Activated CD8-positive, alpha-beta memory T cell treated with anti-CD3 and anti-CD28 coated beads, Interleukin-2, amount 10 ng/mL, durations not matched to agents 7 days and 5 days (primary cell): ENCODE measurements around the gene DAZAP1. TPM values are rescaled to one million over a fixed set of nuclear protein-coding genes. Genes with fewer than 3 reads are reported as not detected.
"Not testable (repeated sequence)": the region's sequence is repeated elsewhere in the genome, so short reads cannot be mapped to it uniquely, and the experiment has no call there.

Source experiments
- ATAC-seq: fragments of 150-1000 bp; cut with Tn5 transposase; one replicate; pipeline ENCODE4 v1.10.0; 2021; ENCODE audit warnings: moderate library complexity
- CTCF ChIA-PET: fragments of 350-600 bp; sonication (Branson Sonifier 250); formaldehyde crosslinking; loops from one replicate; lab custom pipeline; 2021; ENCODE audit warnings: antibody characterized with exemption; lab: Charles Lee
- DNase-seq: peaks from one replicate; pipeline ENCODE4 v3.0.0-alpha.2; 2020
- H3K27ac Mint-ChIP-seq: one replicate; pipeline ENCODE4 v1.8.0; 2021; ENCODE audit warnings: mild to moderate bottlenecking, mixed read lengths
- H3K27me3 Mint-ChIP-seq: one replicate; pipeline ENCODE4 v1.8.0; 2021; ENCODE audit warnings: mixed read lengths
- H3K36me3 Mint-ChIP-seq: one replicate; pipeline ENCODE4 v1.8.0; 2021; ENCODE audit warnings: mild to moderate bottlenecking, mixed read lengths
- H3K4me1 Mint-ChIP-seq: one replicate; pipeline ENCODE4 v1.8.0; 2021; ENCODE audit warnings: mixed read lengths
- H3K4me3 Mint-ChIP-seq: one replicate; pipeline ENCODE4 v1.8.0; 2021; ENCODE audit warnings: mild to moderate bottlenecking, moderate library complexity, mixed read lengths
- H3K9me3 Mint-ChIP-seq: one replicate; pipeline ENCODE4 v1.8.0; 2022; ENCODE audit warnings: low read depth, mixed read lengths
- total RNA-seq, 2 experiments: library from RNA; stranded (reverse); gene quantifications; one replicate each; pipeline ENCODE4 v1.2.3, GENCODE V29; 2021

DAZAP1 gene
- total RNA-seq, 2 experiments from 2014 or later = 275 to 283 TPM

- H3K36me3 Mint-ChIP-seq = peaks cover 12% of the 10 kb centered on the region
- no peaks in the 10 kb centered on the region for H3K9me3 Mint-ChIP-seq
- peaks cover 5% of the 10 kb centered on the region for H3K4me1 Mint-ChIP-seq
- H3K27ac Mint-ChIP-seq = no peak overlapping the region
- ATAC-seq = no peak
- no peaks in the 10 kb centered on the region for H3K27me3 Mint-ChIP-seq
- DNase-seq = no peak
- CTCF ChIA-PET = no interaction called here
- no peak overlapping the region for H3K4me3 Mint-ChIP-seq
These were observed 26.0 kb downstream of the DAZAP1 start for GRCh38 chr19:1433119-1434039.

- no peaks in the 10 kb centered on the region for H3K9me3 Mint-ChIP-seq
These were observed 26.6 kb downstream of the DAZAP1 start for GRCh38 chr19:1434040-1434366.

DNA sequence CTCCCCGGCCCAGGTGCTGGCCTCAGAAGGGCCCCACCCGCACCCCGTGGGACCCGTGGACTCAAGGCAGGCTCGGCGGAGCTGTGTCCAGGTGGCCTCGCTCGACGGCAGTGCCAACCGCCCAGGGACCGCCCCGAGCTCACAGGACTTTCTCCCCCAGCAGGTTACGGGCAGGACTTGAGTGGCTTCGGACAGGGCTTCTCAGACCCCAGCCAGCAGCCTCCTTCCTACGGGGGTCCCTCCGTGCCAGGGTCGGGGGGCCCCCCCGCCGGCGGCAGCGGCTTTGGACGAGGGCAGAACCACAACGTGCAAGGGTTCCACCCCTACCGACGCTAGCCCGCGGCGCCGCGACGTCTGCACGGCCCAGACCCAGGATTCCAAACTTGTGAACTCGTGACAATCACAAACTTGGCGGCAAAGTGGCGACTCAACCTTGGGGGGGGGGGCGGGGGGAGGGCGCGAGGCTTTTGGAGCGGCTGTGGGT, 27.2 kb downstream of the DAZAP1 start:
- DNase-seq (no peak), ATAC-seq (no peak)
- Mint-ChIP-seq H3K27me3 (no peaks in the 10 kb centered on the region), H3K36me3 (peaks cover 18% of the 10 kb centered on the region), H3K4me1 (peaks cover 8% of the 10 kb centered on the region), H3K4me3 (no peak overlapping the region), H3K27ac (no peak overlapping the region), H3K9me3 (no peaks in the 10 kb centered on the region)
- CTCF ChIA-PET = interaction anchor here (0.6 kb wide), 1 partner anchor 246 kb away, joined by 3 read pairs; no protein-coding TSS in a partner anchor

More at GRCh38 chr19:1434040-1434366, 26.6 kb downstream of the DAZAP1 start:
- Mint-ChIP-seq H3K4me3 (no peak overlapping the region), H3K36me3 (peaks cover 14% of the 10 kb centered on the region), H3K27me3 (no peaks in the 10 kb centered on the region), H3K27ac (no peak overlapping the region), H3K4me1 (peaks cover 5% of the 10 kb centered on the region)
- CTCF ChIA-PET = no interaction called here
- DNase-seq (no peak), ATAC-seq (no peak)

DNA sequence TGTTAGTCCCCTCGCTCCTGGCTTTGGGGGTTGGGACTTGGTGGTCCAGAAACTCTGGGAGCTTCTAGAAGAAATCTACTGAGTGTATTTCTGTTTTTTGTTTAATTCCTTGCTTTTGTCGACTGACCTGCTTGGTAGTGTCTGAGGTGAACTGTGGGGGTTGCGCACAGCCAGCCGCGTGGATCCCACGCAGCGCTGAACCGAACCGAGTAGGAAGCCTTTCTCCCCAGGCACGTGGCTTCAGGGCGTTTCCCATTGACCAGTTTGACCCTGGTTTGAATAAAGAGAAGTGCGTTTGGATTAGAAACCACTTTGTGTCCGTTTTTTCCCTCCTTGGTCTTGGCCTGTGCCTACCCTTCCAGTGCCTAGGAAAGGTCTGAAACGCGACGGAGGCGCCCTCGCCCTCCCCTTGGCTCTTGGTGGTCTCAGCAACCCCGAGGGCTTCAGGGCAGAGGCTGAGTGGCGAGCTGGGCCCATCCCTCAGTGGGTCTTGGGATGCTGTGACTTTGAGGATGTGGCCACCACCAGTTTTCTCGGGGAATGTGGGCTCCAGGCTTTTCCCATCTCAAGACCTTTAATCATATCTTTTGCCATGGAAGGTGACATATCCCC, 28.1 kb downstream of the DAZAP1 start:
- Mint-ChIP-seq H3K27ac (no peak overlapping the region), H3K4me3 (no peak overlapping the region), H3K9me3 (no peaks in the 10 kb centered on the region), H3K27me3 (no peaks in the 10 kb centered on the region), H3K4me1 (peaks cover 17% of the 10 kb centered on the region), H3K36me3 (peaks cover 26% of the 10 kb centered on the region)
- CTCF ChIA-PET = interaction anchor here (1.4 kb wide), 1 partner anchor 10 kb away, joined by 6 read pairs; no protein-coding TSS in a partner anchor
- ATAC-seq (no peak), DNase-seq (no peak)

GRCh38 chr19:1437609-1438008, 30.2 kb downstream of the DAZAP1 start:
- DNase-seq (no peak), ATAC-seq (no peak)
- peaks cover 27% of the 10 kb centered on the region for H3K4me1 Mint-ChIP-seq
- CTCF ChIA-PET = interaction anchor here (0.8 to 1.2 kb wide), 4 partner anchors 25 to 160 kb away, joined by 3 to 4 read pairs (median 3); partner anchors contain the start of gene NDUFS7
- no peak overlapping the region for H3K4me3 Mint-ChIP-seq
- H3K9me3 Mint-ChIP-seq = no peaks in the 10 kb centered on the region
- H3K27me3 Mint-ChIP-seq = no peaks in the 10 kb centered on the region
- H3K36me3 Mint-ChIP-seq = peaks cover 44% of the 10 kb centered on the region
- H3K27ac Mint-ChIP-seq = peak overlapping the region; percentile 99

GRCh38 chr19:1438035-1438932, 30.9 kb downstream of the DAZAP1 start, which contains the start of gene RPS15:
TSS of gene RPS15 (plus strand) at chr19:1438396. CDS start at chr19:1438426, 30 bp downstream.
- Mint-ChIP-seq H3K36me3 (peaks cover 45% of the 10 kb centered on the region), H3K27me3 (no peaks in the 10 kb centered on the region), H3K4me3 (peak within 1 kb of the TSS; percentile 95), H3K27ac (peak within 1 kb of the TSS; percentile 99), H3K9me3 (no peaks in the 10 kb centered on the region), H3K4me1 (peaks cover 29% of the 10 kb centered on the region)
- peak; percentile 96 for DNase-seq
- CTCF ChIA-PET = interaction anchor here (0.8 to 1.2 kb wide), 4 partner anchors 12 to 161 kb away, joined by 3 to 4 read pairs (median 3); partner anchors contain the start of gene APC2
- peak; percentile 85 for ATAC-seq

GRCh38 chr19:1438933-1439354, 31.6 kb downstream of the DAZAP1 start:
- ATAC-seq (peak; percentile 10), DNase-seq (no peak)
- Mint-ChIP-seq H3K27ac (peak overlapping the region; percentile 99), H3K36me3 (peaks cover 45% of the 10 kb centered on the region), H3K9me3 (no peaks in the 10 kb centered on the region), H3K4me1 (peaks cover 30% of the 10 kb centered on the region), H3K4me3 (peak overlapping the region; percentile 95), H3K27me3 (no peaks in the 10 kb centered on the region)
- CTCF ChIA-PET = interaction anchor here (1.2 kb wide), 1 partner anchor 11 kb away, joined by 3 read pairs; the partner anchor contains the start of gene APC2

- H3K4me3 Mint-ChIP-seq = peak overlapping the region; percentile 95
- H3K9me3 Mint-ChIP-seq, ATAC-seq, H3K27me3 Mint-ChIP-seq: not testable (repeated sequence)
- CTCF ChIA-PET = interaction anchor here (1.2 to 1.9 kb wide), 2 partner anchors 11 to 160 kb away, joined by 3 to 6 read pairs; partner anchors contain the start of gene APC2
- peak overlapping the region; percentile 99 for H3K27ac Mint-ChIP-seq
- DNase-seq = peak; percentile 51
- H3K36me3 Mint-ChIP-seq = peaks cover 45% of the 10 kb centered on the region
- H3K4me1 Mint-ChIP-seq = peaks cover 36% of the 10 kb centered on the region
These were observed 32.4 kb downstream of the DAZAP1 start for GRCh38 chr19:1439525-1440417.

GRCh38 chr19:1440418-1440801, 33.0 kb downstream of the DAZAP1 start:
- CTCF ChIA-PET = interaction anchor here (1.9 kb wide), 1 partner anchor 160 kb away, joined by 6 read pairs; no protein-coding TSS in a partner anchor
- H3K9me3 Mint-ChIP-seq = no peaks in the 10 kb centered on the region
- H3K36me3 Mint-ChIP-seq = peaks cover 42% of the 10 kb centered on the region
- H3K27me3 Mint-ChIP-seq = peaks cover 2% of the 10 kb centered on the region
- no peak for DNase-seq
- peaks cover 41% of the 10 kb centered on the region for H3K4me1 Mint-ChIP-seq
- ATAC-seq = no peak
- H3K27ac Mint-ChIP-seq = peak overlapping the region; percentile 23
- peak overlapping the region; percentile 95 for H3K4me3 Mint-ChIP-seq

GRCh38 chr19:1441022-1441426, 33.6 kb downstream of the DAZAP1 start:
- Mint-ChIP-seq H3K36me3 (peaks cover 40% of the 10 kb centered on the region), H3K9me3 (no peaks in the 10 kb centered on the region), H3K27me3 (peaks cover 3% of the 10 kb centered on the region), H3K4me1 (peaks cover 42% of the 10 kb centered on the region), H3K4me3 (peak overlapping the region; percentile 95), H3K27ac (no peak overlapping the region)
- ATAC-seq (no peak), DNase-seq (no peak)
- CTCF ChIA-PET = interaction anchor here (1.9 kb wide), 1 partner anchor 161 kb away, joined by 6 read pairs; no protein-coding TSS in a partner anchor

DNA sequence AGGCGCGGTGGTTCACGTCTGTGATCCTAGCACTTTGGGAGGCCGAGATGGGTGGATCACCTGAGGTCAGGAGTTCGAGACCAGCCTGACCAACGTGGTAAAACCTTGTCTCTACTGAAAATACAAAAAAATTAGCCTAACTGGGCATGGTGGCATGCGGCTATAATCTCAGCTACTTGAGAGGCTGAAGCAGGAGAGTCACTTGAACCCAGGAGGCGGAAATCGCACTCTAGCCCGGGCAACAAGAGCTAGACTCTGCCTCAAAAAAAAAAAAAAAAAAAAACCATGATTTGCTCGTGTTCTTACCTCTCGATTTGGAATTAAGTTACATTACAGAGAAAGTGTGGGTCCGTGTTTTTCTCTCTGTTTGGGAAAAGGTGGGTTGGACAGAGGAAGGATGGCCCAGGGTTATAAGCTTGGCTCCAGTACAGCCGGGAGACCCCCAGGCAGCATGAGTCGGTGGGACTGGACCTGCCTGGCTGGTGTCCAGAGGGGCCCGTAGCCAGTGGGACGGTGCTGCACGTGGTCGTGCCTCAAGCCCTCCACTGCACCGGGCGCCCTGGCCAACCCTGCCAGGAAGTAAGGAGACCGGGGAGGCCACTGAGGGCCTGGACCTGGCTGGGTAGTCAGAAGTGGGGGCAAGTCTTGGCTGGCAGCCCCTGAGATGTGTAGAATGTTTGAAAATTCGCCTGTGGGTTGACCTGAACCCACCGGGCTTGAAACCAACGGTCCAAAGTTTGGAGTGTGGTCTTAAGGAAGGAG, 34.5 kb downstream of the DAZAP1 start:
- H3K27ac Mint-ChIP-seq = peak overlapping the region; percentile 29

More for the DNA sequence above, 34.5 kb downstream of the DAZAP1 start:
- no peak for ATAC-seq
- Mint-ChIP-seq H3K4me3 (no peak overlapping the region), H3K9me3 (no peaks in the 10 kb centered on the region), H3K36me3 (peaks cover 40% of the 10 kb centered on the region), H3K27me3 (peaks cover 6% of the 10 kb centered on the region), H3K4me1 (peaks cover 42% of the 10 kb centered on the region)
- CTCF ChIA-PET = interaction anchor here (0.6 kb wide), 1 partner anchor 25 kb away, joined by 4 read pairs; no protein-coding TSS in a partner anchor
- DNase-seq = no peak
